Esophagus squamous epithelium (tissue), 5 donors: Measurements from ENCODE around the gene PSME3. TPM values are rescaled to one million over a fixed set of nuclear protein-coding genes. Genes with fewer than 3 reads are reported as not detected.
"Not testable (repeated sequence)": the region's sequence is repeated elsewhere in the genome, so short reads cannot be mapped to it uniquely, and the experiment has no call there.

Source experiments
- DNase-seq: peaks from one replicate; lab custom pipeline; 2025; lab: John Stamatoyannopoulos, UW
- H3K27ac ChIP-seq, 4 donors: fragments of 200-600 bp; sonication (generic); one replicate each; pipeline ENCODE4 v1.5.1; 2016 to 2019; ENCODE audit warnings: mild to moderate bottlenecking in 1 of 4
- H3K27me3 ChIP-seq, 4 donors: fragments of 200-600 bp; sonication (generic); 1 replicate in 3 of 4; 2 replicates in 1 of 4; pipeline versions ENCODE4 v1.5.1 to v1.6.0; 2017 to 2021; ENCODE audit warnings: antibody characterized with exemption in 1 of 4
- H3K36me3 ChIP-seq, 3 donors: fragments of 200-600 bp; sonication (generic); one replicate each; pipeline ENCODE4 v1.5.1; 2016 to 2019
- H3K4me1 ChIP-seq, 3 donors: fragments of 200-600 bp; sonication (generic); one replicate each; pipeline ENCODE4 v1.5.1; 2017 to 2019
- H3K4me3 ChIP-seq, 4 donors: fragments of 200-600 bp; sonication (generic); 1 replicate in 3 of 4; 2 replicates in 1 of 4; pipeline ENCODE4 v1.5.1; 2016 to 2019; ENCODE audit warnings: mild to moderate bottlenecking in 2 of 4, moderate library complexity in 1 of 4
- H3K9me3 ChIP-seq, 3 donors: fragments of 200-600 bp; sonication (generic); one replicate each; pipeline ENCODE4 v1.5.1; 2016 to 2019
- POLR2A ChIP-seq, 4 donors: fragments of 450-650 bp; IDR thresholded peaks; one replicate each; pipeline ENCODE4 v1.6.1; 2017; ENCODE audit warnings: antibody characterized with exemption in 4 of 4, mild to moderate bottlenecking in 4 of 4, moderate library complexity in 3 of 4
- WGBS, 2 donors: methylation state at CpG; one replicate each; pipeline ENCODE4 v1.1.5; 2018; 5-methylcytosine and 5-hydroxymethylcytosine counted together
- intact Hi-C: fragments of 100-400 bp; cut with DNase I; formaldehyde crosslinking; loops from one replicate; pipeline ENCODE4 v1.15.0; 2022
- total RNA-seq, 4 donors: library from RNA; depleted of rRNA; stranded (reverse); fragments of >200 nt; gene quantifications; one replicate each; pipeline ENCODE4 v1.1.0, GENCODE V29; 2016
- TF ChIP-seq, protein P1 (sequence below), 6 experiments: fragments of 450-650 bp in 4 of 6; fragments of 200-600 bp in 2 of 6; sonication (generic) in 2 of 6; IDR thresholded peaks; one replicate each; pipeline ENCODE4 v1.5.1; 2016 to 2019; ENCODE audit warnings: antibody characterized with exemption in 6 of 6, mild to moderate bottlenecking in 4 of 6, moderate library complexity in 4 of 6
- donor health status: DM: yes; HTN: yes; CAD: no.

The PSME3 gene
- total RNA-seq, 4 donors from 2014 or later: 91.0 to 121 (median 93.7) TPM

DNA sequence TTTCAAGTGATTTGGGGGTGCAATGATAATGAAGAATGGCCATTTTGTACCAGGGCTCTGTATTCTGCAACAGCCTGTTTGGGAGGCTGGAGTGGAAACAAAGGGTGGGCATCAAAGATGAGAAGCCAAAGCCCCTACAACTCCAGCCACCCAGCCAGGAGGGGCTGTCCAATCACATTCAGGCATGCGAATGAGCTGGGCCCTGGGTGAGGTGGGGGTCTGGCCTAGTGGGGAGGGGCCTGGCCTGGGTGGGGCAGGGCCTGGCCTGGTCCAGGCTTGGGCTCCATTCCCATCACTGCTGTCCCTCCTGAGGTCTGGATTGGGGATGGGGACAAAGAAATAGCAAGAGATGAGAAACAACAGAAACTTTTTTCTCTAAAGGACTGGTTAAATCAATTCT is 24.2 kb downstream of the PSME3 start:
- no peaks in the 10 kb centered on the region for H3K36me3 ChIP-seq
- DNase-seq: no peak
- intact Hi-C loops: no loop called here
- WGBS, 2 donors: no CpG with 5 or more reads among the region's 1 CpG
- no peaks in the 10 kb centered on the region for H3K9me3 ChIP-seq
- peaks cover 0 to 41% (median 0%) of the 10 kb centered on the region in 3 donors for H3K4me1 ChIP-seq
- no peak for TF ChIP-seq POLR2A (IDR thresholded peaks at IDR 0.05)
- TF ChIP-seq, protein P1, sequence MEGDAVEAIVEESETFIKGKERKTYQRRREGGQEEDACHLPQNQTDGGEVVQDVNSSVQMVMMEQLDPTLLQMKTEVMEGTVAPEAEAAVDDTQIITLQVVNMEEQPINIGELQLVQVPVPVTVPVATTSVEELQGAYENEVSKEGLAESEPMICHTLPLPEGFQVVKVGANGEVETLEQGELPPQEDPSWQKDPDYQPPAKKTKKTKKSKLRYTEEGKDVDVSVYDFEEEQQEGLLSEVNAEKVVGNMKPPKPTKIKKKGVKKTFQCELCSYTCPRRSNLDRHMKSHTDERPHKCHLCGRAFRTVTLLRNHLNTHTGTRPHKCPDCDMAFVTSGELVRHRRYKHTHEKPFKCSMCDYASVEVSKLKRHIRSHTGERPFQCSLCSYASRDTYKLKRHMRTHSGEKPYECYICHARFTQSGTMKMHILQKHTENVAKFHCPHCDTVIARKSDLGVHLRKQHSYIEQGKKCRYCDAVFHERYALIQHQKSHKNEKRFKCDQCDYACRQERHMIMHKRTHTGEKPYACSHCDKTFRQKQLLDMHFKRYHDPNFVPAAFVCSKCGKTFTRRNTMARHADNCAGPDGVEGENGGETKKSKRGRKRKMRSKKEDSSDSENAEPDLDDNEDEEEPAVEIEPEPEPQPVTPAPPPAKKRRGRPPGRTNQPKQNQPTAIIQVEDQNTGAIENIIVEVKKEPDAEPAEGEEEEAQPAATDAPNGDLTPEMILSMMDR (IDR thresholded peaks at IDR 0.05): no peak
- H3K27ac ChIP-seq: peak overlapping the region in 2 of 4 donors; percentile 20 to 29
- no peaks in the 10 kb centered on the region for H3K27me3 ChIP-seq
- H3K4me3 ChIP-seq: no peak overlapping the region

DNA sequence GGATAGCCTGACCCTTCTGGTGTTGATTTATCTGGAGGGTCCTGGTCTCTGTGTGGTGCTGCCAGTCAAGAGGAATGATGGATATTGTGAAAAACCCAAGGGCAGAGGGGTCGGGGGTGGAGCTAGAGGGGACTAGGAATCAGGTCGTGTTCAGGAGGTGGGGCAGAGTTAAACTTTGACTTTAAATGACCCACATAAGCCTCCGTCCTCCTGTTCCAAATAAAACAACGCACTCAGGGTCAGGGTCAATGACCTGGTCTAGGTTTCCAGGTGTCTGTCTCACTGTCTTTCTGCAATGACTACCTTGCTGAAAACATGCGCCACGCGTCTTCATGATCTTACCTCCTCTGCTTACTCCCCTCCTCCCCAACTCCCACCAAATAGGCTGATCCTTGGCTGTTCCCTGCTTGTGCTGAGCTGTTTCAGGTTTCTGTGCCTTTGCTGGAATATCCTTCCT is 32.5 kb downstream of the PSME3 start:
- H3K4me3 ChIP-seq: no peak overlapping the region
- intact Hi-C loops: no loop called here
- no peak for DNase-seq
- H3K27me3 ChIP-seq: no peaks in the 10 kb centered on the region
- H3K9me3 ChIP-seq: peaks cover 0 to 4% (median 0%) of the 10 kb centered on the region in 3 donors
- H3K27ac ChIP-seq: peak overlapping the region in 2 of 4 donors; percentile 72 to 79
- peaks cover 0 to 17% (median 6%) of the 10 kb centered on the region in 3 donors for H3K4me1 ChIP-seq
- no peaks in the 10 kb centered on the region for H3K36me3 ChIP-seq
- 69 to 71% methylated on average over 7 of the region's 7 CpGs for WGBS, 2 donors
- TF ChIP-seq, protein P1 (IDR thresholded peaks at IDR 0.05): no peak
- no peak for TF ChIP-seq POLR2A (IDR thresholded peaks at IDR 0.05)

DNA sequence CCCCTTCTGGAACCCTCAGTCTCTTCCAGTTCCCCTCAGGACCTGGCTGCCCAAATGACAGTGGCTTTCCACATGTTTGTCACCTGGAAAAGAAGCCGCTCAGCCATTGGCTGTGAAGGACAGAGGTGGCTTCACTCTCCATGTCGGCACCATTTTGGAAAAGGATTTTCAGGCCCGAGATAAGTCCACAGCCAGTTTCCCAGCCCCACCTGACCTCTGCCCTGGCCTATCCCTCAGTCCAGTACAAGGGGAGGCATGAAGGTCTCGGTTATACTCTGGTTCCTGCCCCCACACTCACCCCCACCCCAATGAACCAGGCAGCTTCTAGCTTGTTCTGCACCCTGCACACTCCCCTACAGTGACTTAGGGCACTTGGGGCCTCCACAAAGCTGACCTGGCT is 33.0 kb downstream of the PSME3 start:
- TF ChIP-seq POLR2A (IDR thresholded peaks at IDR 0.05): no peak
- TF ChIP-seq, protein P1 (IDR thresholded peaks at IDR 0.05): no peak
- Histone ChIP-seq H3K27me3 (no peaks in the 10 kb centered on the region), H3K36me3 (no peaks in the 10 kb centered on the region), H3K27ac (no peak overlapping the region), H3K9me3 (peaks cover 0 to 5% (median 0%) of the 10 kb centered on the region in 3 donors), H3K4me3 (no peak overlapping the region), H3K4me1 (peaks cover 0 to 17% (median 6%) of the 10 kb centered on the region in 3 donors)
- no peak for DNase-seq
- 76 to 83% methylated on average over 1 to 4 of the region's 4 CpGs for WGBS, 2 donors
- intact Hi-C loops: no loop called here

DNA sequence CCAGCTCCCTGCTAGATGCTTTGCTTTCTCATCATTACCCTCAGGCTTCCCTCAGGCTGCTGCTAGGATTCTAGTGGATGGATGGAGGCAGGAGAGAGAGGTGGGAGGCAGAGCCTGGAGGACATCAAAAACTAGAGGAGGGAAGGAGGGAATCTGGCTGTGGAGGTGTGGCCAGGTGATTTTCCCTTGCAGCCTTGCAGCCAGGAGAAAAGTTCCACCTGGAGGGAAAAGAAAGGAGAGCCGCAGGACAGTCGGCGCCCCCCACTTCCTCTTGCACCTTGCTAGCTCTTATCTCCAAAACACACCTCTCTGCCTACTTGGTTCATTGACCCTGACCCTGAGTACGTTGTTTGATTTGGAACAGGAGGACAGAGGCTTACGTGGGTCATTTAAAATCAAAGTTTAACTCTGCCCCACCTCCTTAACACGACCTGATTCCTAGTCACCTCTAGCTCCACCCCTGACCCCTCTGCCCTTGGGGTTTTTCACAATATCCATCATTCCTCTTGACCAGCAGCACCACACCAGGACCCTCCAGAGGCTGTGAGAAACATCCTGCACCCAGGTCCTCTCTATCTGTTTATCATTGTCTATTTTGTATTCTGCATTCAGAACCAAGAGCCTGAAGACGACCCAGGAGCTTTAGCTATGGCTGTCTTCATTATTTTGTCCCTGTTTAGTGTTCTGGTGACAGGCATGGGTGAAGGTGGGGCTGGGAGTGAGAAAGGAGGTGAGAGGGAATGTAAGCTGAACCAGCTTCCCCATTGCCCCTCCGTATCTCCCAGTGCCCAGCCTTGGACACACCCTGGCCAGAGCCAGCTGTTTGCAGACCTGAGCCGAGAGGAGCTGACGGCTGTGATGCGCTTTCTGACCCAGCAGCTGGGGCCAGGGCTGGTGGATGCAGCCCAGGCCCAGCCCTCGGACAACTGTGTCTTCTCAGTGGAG is 33.7 kb downstream of the PSME3 start:
- Histone ChIP-seq H3K4me1 (peaks cover 0 to 17% (median 6%) of the 10 kb centered on the region in 3 donors), H3K36me3 (no peaks in the 10 kb centered on the region), H3K4me3 (no peak overlapping the region), H3K9me3 (peaks cover 0 to 5% (median 0%) of the 10 kb centered on the region in 3 donors), H3K27ac (no peak overlapping the region), H3K27me3 (no peaks in the 10 kb centered on the region)
- WGBS, 2 donors: 40 to 66% methylated on average over 7 to 8 of the region's 12 CpGs
- TF ChIP-seq, protein P1 (IDR thresholded peaks at IDR 0.05): no peak
- no peak for TF ChIP-seq POLR2A (IDR thresholded peaks at IDR 0.05)
- DNase-seq: no peak
- intact Hi-C loops: no loop called here

DNA sequence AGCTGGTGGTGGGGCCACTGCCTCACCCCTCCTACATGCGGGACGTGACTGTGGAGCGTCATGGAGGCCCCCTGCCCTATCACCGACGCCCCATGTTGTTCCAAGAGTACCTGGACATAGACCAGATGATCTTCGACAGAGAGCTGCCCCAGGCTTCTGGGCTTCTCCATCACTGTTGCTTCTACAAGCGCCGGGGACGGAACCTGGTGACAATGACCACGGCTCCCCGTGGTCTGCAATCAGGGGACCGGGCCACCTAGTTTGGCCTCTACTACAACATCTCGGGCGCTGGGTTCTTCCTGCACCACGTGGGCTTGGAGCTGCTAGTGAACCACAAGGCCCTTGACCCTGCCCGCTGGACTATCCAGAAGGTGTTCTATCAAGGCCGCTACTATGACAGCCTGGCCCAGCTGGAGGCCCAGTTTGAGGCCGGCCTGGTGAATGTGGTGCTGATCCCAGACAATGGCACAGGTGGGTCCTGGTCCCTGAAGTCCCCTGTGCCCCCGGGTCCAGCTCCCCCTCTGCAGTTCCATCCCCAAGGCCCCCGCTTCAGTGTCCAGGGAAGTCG is 34.6 kb downstream of the PSME3 start:
- intact Hi-C loops, H3K27me3 ChIP-seq, DNase-seq, H3K27ac ChIP-seq, H3K9me3 ChIP-seq, H3K36me3 ChIP-seq, H3K4me3 ChIP-seq: not testable (repeated sequence)
- H3K4me1 ChIP-seq: peaks cover 0 to 17% (median 6%) of the 10 kb centered on the region in 3 donors
- WGBS, 2 donors: no CpG with 5 or more reads among the region's 21 CpGs
